CD1c-positive myeloid dendritic cell (primary cell): ENCODE results near the gene SCNN1G.
"Not testable (repeated sequence)": the region's sequence is repeated elsewhere in the genome, so short reads cannot be mapped to it uniquely, and the experiment has no call there.

Source experiments
- DNase-seq: peaks from one replicate; pipeline ENCODE4 v3.0.0-alpha.2; 2016; ENCODE audit errors: extremely low spot score

The SCNN1G gene, protein sequence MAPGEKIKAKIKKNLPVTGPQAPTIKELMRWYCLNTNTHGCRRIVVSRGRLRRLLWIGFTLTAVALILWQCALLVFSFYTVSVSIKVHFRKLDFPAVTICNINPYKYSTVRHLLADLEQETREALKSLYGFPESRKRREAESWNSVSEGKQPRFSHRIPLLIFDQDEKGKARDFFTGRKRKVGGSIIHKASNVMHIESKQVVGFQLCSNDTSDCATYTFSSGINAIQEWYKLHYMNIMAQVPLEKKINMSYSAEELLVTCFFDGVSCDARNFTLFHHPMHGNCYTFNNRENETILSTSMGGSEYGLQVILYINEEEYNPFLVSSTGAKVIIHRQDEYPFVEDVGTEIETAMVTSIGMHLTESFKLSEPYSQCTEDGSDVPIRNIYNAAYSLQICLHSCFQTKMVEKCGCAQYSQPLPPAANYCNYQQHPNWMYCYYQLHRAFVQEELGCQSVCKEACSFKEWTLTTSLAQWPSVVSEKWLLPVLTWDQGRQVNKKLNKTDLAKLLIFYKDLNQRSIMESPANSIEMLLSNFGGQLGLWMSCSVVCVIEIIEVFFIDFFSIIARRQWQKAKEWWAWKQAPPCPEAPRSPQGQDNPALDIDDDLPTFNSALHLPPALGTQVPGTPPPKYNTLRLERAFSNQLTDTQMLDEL

DNA sequence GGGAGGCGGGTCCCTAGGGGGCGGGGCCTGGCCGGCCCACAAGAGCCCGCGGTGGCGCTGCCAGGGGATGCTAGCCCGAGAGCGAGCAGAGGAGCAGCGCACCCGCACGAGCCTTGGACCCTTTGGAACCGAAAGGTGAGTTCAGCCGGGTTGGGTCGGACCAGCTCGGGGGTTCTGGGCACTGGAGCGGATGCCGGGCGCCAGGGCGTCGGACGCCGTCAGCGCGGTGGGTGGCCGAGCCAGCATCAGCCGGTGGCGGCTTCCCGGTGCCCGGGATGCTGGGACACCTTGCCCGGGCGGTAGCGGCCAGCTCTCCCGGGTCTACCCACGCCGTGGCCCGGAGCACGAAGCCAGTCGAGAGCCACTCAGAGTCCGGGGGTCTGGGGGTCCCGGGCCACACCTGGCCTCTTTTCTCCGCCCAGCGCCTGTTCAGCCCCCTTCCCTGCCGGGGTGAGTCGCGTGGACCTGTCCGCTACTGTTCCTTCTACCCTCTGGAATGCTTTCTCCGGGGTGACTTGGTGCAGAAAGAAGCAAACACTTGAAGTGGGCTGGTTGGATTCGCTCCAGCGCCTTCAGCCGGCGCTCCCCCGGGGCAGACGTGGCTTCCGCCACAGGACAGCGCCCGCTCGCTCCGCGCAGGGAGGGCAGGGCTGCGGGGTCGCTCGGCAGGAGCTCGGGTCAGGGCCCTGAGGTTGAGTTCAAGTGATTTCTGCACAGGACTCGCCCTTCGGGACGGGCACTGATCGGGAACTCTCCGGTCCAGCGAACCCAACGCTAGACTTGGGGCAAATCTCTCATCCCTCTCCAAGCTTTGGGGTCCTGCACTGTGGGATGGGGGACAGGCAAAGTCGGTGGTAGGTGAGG lies at the start of gene SCNN1G:
TSS of gene SCNN1G (plus strand) at position 67 of the 864 bp plus-strand sequence. CDS start 3,527 bp downstream, outside the sequence.
- DNase-seq: no peak

DNA sequence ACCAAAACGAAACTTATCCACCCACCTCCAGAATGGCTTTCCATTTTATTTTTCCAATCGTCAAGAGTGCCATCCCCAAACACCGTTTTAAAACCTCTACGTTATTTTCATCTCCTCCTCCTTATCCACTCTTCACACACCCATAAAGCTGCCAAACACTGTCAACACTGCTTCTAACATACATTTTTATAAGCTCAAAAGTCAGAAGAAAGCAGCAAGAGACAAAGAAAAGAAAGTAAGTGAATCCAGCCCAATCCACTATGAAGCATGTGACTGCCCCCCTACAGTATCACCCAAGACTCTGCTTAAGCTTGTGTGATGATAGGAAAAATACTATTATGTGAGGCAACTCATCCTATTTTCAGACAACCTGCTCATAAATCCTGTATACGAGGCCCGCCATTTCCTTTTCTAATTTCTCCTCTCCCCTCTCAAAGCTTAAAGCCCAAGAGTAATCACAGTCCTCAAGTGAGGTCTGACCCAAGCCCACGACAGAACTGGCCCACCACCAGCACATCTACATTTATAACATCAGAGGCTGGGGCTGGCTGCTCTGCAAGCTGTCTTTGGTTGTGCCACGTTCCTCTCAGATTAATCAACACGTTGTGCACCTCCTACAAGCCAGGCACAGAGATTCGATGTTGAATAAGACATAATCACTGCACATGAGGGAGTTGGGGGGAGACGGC lies 49.6 kb upstream of the SCNN1G start:
- no peak for DNase-seq

DNA sequence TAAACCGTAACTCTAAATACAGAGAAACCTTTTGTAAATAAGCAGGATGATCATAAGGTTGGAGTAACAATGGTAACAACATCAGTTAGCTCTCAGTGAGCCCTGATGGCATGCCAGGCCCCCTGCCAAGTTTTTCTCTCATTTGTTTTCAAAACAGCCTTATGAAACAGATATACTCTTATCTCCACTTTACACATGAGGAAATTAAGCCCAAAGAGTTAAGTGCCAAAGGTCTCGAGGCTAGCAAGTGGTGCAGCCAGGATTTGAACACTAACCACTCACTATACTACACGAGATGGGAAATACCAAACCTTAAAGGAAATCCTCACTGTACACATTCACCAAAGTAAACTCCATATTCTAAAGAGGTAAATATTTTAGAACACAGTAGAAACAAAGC lies 48.3 kb upstream of the SCNN1G start:
- no peak for DNase-seq

DNA sequence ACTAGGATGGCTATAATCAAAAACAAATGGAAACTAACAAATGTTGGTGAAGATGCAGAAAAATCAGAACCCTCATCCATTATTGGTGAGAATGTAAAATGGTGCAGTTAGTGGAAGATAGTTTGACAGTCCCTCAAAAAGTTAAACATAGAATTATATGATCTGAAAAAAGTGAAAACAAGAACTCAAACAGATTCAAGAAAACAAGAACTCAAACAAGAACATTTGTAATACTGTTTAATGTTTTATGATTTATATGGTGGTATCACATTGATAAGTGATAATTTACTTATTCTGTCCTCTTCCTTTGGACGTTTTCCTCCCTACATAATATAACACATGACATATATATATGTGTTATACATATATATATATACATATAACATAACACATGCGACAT lies 45.3 kb upstream of the SCNN1G start:
- no peak for DNase-seq

DNA sequence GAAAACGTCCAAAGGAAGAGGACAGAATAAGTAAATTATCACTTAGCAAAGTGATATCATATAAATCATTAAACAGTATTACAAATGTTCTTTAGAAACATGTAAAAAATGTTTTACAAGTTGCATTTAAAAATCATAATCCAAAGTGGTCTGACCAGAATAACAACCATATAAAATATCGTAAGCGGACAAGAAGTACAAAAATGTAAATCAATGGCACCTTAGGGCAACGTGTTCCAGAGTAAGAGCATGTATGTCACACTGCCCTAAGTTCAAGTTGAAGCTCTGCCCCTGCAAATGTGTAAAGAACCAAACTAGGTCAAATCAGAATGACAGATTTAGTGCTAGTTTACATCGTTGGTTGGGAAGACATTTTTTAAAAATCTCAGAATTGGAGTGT lies 44.7 kb upstream of the SCNN1G start:
- DNase-seq: no peak

DNA sequence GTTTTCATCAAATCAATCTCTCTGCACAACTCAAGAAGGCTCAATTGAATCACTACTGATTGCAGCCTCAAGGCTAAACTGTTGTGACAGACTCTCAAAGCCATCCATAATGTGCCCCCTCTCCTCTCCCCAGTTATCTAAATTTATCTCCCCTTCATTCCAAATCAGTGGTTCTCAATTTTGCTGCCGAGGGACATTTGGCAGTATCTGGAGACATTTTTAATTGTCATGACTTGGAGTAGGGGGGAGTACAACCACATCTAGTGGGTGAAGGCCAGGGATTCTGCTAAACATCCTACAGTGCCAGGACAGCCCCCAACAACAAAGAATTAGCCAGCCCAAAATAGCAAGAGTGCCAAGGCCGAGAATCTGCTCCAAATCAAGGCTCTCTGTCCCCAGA lies 42.4 kb upstream of the SCNN1G start:
- DNase-seq: no peak

DNA sequence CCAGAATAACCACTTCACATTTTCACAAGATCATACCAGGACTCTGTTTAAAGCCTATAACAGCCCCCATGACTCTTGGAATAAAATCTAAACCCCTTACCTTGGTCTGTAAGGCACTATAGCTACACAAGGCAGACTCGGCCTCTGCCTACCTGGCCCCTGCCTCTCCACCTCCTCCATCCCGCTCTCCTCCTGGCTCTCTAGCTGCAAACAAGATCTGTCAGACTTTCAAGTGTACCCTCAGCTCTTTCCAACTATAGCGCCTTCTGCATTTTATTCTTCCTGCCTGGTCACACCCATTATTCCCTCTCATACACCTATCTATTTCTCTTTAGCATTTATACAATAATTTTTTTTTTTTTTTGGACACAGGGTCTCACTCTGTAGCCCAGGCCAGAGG lies 41.5 kb upstream of the SCNN1G start:
- no peak for DNase-seq

DNA sequence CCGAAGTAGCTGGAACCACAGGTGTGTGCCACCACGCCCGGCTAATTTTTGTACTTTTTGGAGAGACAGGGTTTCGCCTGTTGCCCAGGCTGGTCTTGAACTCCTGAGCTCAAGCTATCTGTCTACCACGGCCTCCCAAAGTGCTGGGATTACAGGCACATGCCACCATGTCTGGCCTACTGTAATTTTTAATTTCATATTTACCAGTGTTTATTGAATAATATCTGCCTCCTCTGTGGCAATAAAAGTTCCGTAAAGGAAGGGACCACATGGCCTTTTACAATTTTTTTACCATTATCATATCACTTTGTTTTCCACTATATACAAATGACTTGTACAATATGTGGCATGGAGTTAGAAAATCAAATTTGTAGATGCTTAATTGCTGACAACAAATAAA lies 41.0 kb upstream of the SCNN1G start:
- DNase-seq: no peak

DNA sequence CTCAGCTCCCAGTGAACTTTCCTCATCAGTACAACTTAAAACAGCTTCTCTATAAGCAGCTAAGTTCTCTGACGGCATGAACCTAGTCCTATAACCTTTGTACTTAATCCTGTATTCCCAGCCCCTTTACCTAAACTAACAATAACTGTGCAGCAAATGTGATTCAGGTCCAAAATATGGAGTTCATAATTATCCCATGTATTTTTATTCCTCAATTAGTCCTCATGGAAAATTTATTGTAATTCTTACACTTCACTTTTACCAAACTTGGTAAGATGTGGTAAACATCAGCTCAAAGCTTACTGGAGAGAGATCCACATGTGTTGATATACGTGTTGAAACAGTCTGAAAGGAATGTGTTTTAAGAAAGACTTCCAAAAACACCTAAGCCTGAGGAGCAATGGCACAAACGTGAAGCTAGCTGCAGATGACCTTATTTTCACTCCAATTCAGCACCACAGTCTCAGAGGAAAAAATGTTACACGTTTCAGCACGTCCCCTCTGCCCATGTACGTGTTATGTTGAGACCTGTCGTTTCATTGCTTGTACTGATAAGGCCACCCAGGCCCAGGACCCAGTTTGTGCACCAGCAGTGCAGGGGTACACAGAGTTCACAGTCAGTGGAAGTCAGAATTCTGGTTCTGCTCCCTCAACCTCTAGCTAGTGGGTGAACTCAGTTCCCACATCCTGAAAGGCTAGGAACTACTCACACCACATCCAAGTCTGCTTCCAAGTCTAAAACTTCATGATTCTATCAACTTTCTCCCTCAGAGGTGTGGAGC lies 40.4 kb upstream of the SCNN1G start:
- DNase-seq: no peak

DNA sequence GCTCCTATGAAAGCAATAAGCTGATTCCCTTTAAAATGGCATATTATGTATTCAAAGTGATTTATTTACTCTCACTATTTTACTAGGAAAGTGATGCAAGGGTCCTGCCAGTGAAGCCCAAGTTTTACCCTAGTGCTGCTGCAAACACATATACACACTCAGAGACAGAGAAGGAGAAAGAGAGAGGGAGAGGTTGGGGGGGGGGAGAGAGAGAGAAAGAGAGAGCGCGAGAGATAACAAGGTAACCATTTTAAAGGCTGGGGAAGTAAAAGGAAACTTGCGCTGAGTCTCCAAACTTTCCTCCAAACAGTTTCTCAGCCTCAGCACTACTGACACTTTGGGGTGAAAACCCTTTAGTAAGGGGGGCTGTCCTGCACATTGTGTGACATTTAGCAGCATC lies 39.2 kb upstream of the SCNN1G start:
- no peak for DNase-seq

DNA sequence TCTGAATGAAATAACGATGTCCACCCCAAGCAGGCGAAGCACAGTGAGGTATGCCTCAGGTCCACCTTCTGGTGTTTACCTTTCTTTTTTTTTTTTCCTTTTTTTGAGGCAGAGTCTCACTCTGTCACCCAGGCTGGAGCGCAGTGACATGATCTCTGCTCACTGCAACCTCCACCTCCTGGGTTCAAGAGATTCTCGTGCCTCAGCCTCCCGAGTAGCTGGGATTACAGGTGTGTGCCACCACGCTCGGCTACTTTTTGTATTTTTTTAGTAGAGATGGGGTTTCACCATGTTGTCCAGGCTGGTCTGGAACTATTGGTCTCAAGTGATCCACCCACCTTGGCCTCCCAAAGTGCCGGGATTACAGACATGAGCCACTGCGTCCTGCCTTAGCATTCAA lies 38.2 kb upstream of the SCNN1G start:
- DNase-seq: not testable (repeated sequence)

DNA sequence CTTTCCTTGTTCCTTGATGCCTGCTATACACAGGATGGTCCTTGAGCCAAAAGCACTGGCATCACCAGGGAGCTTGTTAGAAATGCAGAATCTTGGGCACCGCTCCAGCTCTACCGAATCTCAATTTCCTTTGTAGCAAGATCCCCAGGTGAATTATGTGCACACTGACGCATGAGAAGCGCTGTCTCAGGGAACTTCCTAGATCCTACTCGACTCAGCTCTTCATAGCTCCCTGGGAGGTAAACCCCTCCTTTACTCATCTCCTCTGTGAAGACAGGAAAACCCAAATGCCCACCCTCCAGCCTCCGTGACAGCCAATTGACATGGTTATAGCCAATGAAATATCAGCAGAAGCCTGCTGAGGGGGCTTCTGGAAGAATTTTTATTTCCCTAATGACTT lies 37.4 kb upstream of the SCNN1G start:
- no peak for DNase-seq

DNA sequence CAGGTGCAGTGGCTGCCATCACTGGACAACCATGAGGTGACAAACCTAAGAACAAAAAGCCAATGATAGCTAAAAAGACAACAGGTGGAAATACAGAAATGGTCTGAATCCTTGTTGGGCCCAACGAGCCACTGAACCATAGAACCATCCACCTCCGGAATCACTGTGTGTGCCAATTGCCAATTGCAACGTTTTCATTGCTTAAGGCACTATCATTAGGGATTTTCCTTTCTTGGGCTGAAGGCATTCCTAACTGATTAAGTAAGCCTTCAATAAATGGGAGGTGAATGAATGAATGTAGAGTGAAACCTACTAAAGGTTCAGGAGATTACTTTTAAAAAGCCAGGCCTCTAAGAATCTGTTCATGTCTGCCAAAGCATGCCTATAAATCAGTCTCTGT lies 36.9 kb upstream of the SCNN1G start:
- no peak for DNase-seq

DNA sequence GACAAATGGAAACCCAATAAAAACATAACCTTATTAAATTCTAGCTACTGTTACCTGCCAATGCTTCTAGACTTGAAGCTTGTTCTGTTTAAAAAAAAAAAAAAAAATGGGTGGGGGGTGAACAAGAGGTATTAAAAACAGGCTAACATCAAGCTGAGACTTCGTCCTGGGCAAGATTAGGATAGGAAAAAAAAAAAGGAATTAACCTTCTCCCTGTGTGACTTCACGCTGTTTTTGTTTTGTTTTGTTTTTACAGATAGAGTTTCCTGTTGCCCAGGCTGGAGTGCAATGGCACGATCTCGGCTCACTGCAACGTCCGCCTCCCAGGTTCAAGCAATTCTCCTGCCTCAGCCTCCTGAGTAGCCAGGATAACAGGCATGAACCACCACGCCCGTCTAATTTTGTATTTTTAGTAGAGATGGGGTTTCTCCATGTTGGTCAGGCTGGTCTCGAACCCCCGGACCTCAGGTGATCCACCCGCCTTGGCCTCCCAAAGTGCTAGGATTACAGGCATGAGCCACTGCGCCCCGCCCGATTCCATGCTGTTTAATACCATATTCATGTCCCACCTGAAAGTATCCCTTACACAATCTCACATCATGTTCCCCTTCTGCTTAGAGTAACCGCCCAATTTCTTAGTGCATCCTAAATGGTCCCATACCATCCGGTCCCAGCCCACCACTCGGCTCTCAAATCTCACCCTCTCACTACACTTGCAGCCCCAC lies 35.5 kb upstream of the SCNN1G start:
- no peak for DNase-seq

DNA sequence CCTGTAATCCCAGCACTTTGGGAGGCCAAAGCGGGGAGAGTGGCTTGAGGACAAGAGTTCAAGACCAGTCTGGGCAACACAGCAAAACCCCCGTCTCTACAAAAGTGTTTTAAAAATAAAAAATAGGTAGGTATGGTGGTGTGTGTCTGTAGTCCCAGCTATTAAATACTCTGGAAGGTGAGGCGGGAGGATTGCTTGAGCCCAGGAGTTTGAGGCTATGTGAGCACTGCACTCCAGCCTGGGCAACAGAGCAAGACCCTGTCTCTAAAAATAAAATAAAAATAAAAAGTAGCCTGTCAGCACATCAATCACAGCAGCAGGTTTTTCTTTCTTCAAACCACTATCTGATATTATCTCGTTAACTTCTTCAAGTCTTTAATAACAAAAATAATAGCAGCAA lies 34.9 kb upstream of the SCNN1G start:
- DNase-seq: no peak

DNA sequence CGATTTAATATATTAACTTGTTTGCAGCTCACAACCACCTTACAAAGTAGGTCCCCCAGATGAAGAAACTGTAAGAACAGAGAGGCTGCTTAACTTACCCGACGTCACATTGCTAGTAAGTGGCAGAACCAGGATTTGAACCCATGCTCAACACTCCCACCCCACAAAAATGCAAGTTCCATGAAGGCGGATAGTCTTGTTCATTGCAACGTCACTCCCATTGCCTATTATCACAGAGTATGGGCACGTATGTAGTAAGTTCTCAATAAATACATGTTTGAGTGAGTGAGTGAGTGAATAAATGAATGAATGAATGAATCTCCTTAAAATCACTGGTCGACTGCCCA lies 34.4 kb upstream of the SCNN1G start:
- no peak for DNase-seq

DNA sequence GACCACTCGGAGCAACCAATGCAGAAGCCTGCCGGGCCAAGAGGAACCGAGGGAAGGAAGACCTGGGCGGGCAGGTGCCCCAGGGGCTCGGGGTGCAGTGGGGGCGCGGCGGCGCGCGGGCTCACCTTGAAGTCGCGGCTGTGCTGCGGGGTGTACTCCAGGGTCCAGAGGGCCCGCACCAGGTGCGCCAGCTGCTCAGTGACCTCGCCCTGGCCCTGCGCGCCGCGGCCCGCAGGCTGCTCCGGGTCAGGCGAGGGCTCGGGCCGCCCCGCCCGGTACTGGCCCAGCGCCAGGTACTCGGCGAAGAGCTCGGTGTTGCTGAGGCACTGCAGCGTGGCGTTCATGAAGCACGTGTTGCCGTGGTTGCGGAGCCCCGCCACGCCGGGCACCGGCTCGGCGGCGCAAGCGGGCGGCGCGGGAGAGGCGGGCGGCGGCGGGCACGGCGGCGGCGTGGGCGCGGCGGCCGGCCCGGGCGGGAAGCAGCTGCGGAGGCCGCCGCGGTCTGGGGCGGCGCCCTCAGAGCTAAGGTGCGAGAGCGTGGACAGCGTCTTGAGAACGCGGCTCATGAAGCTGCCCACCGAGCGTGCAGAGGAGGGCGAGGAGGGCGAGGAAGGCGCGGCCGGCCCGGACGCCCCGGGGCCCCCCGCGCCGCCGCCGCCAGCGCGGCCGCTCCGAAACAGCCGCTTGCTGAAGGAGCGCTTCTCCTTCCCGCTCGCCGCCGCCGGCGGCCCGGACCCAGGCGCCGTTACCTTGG lies 33.9 kb upstream of the SCNN1G start:
- DNase-seq: peak; percentile 55

DNA sequence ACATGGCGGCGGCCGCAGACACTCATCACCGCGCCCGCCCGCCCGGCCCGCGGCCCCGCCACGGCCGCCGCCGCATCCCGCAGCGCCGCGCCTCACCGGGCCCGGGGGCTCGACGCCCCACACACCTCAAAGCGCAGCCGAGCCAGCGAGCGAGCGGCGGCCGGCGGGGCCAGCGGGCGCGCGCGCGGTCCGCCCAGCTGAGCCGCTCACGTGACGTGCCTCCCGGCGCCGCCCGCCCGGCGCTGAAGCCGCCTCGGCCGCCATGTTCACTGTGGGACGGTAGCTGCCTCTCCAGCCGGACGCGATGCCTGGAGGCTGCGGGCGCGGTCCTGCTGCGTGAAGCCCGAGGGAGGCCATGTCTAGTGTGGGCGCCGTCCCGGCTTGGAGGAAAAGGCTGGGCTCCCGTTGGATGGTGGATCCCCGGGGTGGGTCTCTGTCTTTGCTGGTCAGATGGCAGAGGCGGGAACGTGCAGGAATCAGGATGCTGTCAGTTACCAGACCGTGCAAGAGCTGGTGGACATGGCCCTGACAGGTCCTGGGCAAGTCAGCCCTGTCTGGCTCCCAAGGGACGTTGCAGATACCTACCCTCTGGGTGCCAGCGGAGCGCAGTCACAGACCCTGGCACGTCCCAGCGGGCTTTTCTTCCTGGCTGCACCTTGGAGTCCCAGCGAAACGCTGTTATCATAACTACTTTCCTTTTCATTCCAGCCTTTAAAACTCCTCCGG lies 33.1 kb upstream of the SCNN1G start, which contains the start of gene USP31:
TSS of gene USP31 (minus strand) at position 186 of the 726 bp plus-strand sequence. CDS start at position 4, 182 bp downstream.
- DNase-seq: peak; percentile 97

DNA sequence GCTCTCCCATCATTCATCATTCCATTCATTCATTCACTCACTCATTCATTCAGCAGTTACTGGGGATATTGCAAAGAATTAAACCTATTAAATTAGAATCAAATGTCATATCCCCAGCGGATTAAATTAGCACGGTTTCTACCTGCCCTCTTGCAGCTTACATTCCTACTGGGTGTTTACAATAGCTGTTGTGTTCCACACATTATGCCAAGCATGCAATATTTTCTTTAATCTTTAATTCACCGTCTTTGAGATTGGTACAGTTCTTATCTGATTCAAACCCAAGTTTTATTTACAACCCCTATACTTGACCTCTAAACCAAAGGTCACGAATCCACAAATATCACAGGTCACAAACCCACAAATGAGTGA lies 32.6 kb upstream of the SCNN1G start:
- DNase-seq: no peak
